ENCODE results near the gene WDR81. TPM values are rescaled to one million over a fixed set of nuclear protein-coding genes. Genes with fewer than 3 reads are reported as not detected.

Gene WDR81
- total RNA-seq, 1 experiment from 2014 or later = 20.5 TPM

DNA sequence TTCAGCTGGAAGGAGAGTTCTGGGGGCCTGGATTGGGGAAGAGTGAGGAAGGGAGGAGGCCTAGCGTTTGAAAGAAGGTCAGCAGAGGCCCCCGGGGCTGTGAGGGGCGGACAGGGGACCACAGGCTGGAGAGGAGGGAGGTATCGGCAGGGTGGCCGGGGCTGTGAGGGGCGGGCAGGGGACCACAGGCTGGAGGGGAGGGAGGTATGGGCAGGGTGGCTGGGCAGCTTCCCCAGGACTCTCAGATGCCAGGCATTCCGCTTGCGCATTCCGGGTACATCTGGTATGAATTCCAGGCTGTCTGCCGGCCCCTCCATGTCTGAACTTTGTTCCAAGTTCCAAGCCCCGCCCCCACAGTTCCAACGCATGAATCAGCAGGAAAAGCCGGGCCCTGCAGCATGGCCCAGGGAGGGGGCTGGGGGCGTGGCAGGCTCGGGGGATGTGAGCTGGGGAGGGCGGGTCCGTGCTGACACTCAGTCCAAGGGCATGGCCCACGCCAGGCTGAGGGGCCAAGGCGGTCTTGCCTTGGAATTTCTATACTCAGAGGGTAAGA is 10.0 kb upstream of the WDR81 start:
- ChIA-PET POLR2A (ENCODE audit: unreplicated experiment) (interaction anchor here (0.6 to 0.9 kb wide), 5 partner anchors 38 to 679 kb away, joined by 3 to 7 read pairs (median 3); partner anchors contain the start of gene SMYD4), CTCF (interaction anchor here (1.9 kb wide), 1 partner anchor 151 kb away, joined by 5 read pairs; no protein-coding TSS in a partner anchor)
- no TSS peak for BruUV-seq (replicated peaks)
- Histone ChIP-seq H3K4me3 (peak overlapping the region; percentile 81), H3K9me3 (ENCODE audit: insufficient read depth, low read depth) (no peaks in the 10 kb centered on the region), H3K4me2 (peak overlapping the region; percentile 72), H3K9me2 (ENCODE audit: insufficient read depth) (no peaks in the 10 kb centered on the region), H3K36me3 (ENCODE audit: low read depth) (0 out of 2 replicates have a peak, but pooled peaks cover 14% of the 10 kb centered on the region), H3K27ac (peak overlapping the region; percentile 81), H4K20me1 (ENCODE audit: insufficient read depth) (peaks cover 4% of the 10 kb centered on the region; the same call in 1 of the 2 replicates), H3K4me1 (replicated peaks; ENCODE audit: insufficient read depth) (peaks cover 33% of the 10 kb centered on the region), H2AFZ (no peak overlapping the region), H3K79me2 (ENCODE audit: low read depth) (peaks cover 20% of the 10 kb centered on the region), H3F3A (ENCODE audit: insufficient read depth, low read depth) (peaks cover 48% of the 10 kb centered on the region), H3K27me3 (ENCODE audit: insufficient read depth, low read depth) (no peaks in the 10 kb centered on the region)
- no peak for TF ChIP-seq EZH2 (IDR thresholded peaks at IDR 0.05; ENCODE audit: low read depth)
- TF ChIP-seq, protein P1, sequence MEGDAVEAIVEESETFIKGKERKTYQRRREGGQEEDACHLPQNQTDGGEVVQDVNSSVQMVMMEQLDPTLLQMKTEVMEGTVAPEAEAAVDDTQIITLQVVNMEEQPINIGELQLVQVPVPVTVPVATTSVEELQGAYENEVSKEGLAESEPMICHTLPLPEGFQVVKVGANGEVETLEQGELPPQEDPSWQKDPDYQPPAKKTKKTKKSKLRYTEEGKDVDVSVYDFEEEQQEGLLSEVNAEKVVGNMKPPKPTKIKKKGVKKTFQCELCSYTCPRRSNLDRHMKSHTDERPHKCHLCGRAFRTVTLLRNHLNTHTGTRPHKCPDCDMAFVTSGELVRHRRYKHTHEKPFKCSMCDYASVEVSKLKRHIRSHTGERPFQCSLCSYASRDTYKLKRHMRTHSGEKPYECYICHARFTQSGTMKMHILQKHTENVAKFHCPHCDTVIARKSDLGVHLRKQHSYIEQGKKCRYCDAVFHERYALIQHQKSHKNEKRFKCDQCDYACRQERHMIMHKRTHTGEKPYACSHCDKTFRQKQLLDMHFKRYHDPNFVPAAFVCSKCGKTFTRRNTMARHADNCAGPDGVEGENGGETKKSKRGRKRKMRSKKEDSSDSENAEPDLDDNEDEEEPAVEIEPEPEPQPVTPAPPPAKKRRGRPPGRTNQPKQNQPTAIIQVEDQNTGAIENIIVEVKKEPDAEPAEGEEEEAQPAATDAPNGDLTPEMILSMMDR (conservative IDR thresholded peaks at IDR 0.05) = no peak
- peak; percentile 94 to 100 for DNase-seq
- intact Hi-C loops (cut with micrococcal nuclease; ENCODE audit: unreplicated experiment) = loop anchor here (1.0 to 10.0 kb wide), 4 partner anchors 72 to 455 kb away; no protein-coding TSS in a partner anchor

- TF ChIP-seq EZH2 (IDR thresholded peaks at IDR 0.05; ENCODE audit: low read depth) = no peak
- TF ChIP-seq, protein P1 (conservative IDR thresholded peaks at IDR 0.05) = no peak
- Histone ChIP-seq H3K9me3 (ENCODE audit: insufficient read depth, low read depth) (no peaks in the 10 kb centered on the region), H3K27ac (peak overlapping the region; percentile 81), H3K4me2 (peak overlapping the region; percentile 72), H3K79me2 (ENCODE audit: low read depth) (peaks cover 20% of the 10 kb centered on the region), H3K9me2 (ENCODE audit: insufficient read depth) (no peaks in the 10 kb centered on the region), H3K4me3 (peak overlapping the region; percentile 81), H3K27me3 (ENCODE audit: insufficient read depth, low read depth) (no peaks in the 10 kb centered on the region), H2AFZ (no peak overlapping the region), H3K36me3 (ENCODE audit: low read depth) (0 out of 2 replicates have a peak, but pooled peaks cover 14% of the 10 kb centered on the region), H3K4me1 (replicated peaks; ENCODE audit: insufficient read depth) (peaks cover 33% of the 10 kb centered on the region), H3F3A (ENCODE audit: insufficient read depth, low read depth) (peaks cover 48% of the 10 kb centered on the region), H4K20me1 (ENCODE audit: insufficient read depth) (peaks cover 4% of the 10 kb centered on the region; the same call in 1 of the 2 replicates)
- TSS peak; percentile 32 for BruUV-seq (replicated peaks)
- intact Hi-C loops (cut with micrococcal nuclease; ENCODE audit: unreplicated experiment) = loop anchor here (1.0 to 10.0 kb wide), 7 partner anchors 48 to 456 kb away; partner anchors contain the start of gene OVCA2
- ChIA-PET POLR2A (ENCODE audit: unreplicated experiment) (interaction anchor here (0.5 to 2.0 kb wide), 8 partner anchors 37 to 678 kb away, joined by 3 to 18 read pairs (median 4); partner anchors contain the start of genes INPP5K, RILP and SMYD4), CTCF (interaction anchor here (1.9 to 2.0 kb wide), 2 partner anchors 150 kb away, joined by 5 to 8 read pairs; no protein-coding TSS in a partner anchor)
- DNase-seq = peak; percentile 84 to 96
Measured at GRCh38 chr17:1714980-1715802, 9.3 kb upstream of the WDR81 start.

- DNase-seq = no peak
- peaks cover 30% of the 10 kb centered on the region for H3K4me1 ChIP-seq (replicated peaks; ENCODE audit: insufficient read depth)
- H3K27me3 ChIP-seq (ENCODE audit: insufficient read depth, low read depth) = no peaks in the 10 kb centered on the region
- peak overlapping the region; percentile 81 for H3K27ac ChIP-seq
- peak overlapping the region; percentile 72 for H3K4me2 ChIP-seq
- no peak overlapping the region for H2AFZ ChIP-seq
- H3K9me3 ChIP-seq (ENCODE audit: insufficient read depth, low read depth) = no peaks in the 10 kb centered on the region
- ChIA-PET POLR2A (ENCODE audit: unreplicated experiment) (interaction anchor here (0.5 to 2.0 kb wide), 3 partner anchors 66 to 606 kb away, joined by 3 to 18 read pairs (median 16); partner anchors contain the start of genes INPP5K and RILP), CTCF (interaction anchor here (2.0 kb wide), 1 partner anchor 150 kb away, joined by 8 read pairs; no protein-coding TSS in a partner anchor)
- TF ChIP-seq, protein P1 (conservative IDR thresholded peaks at IDR 0.05) = no peak
- TF ChIP-seq EZH2 (IDR thresholded peaks at IDR 0.05; ENCODE audit: low read depth) = no peak
- BruUV-seq (replicated peaks) = no TSS peak
- H3K9me2 ChIP-seq (ENCODE audit: insufficient read depth) = no peaks in the 10 kb centered on the region
- peak overlapping the region; percentile 81 for H3K4me3 ChIP-seq
- intact Hi-C loops (cut with micrococcal nuclease; ENCODE audit: unreplicated experiment) = loop anchor here (2.0 to 10.0 kb wide), 10 partner anchors 37 to 685 kb away; partner anchors contain the start of genes MNT, OVCA2, PITPNA and SMYD4
- peaks cover 4% of the 10 kb centered on the region; the same call in 1 of the 2 replicates for H4K20me1 ChIP-seq (ENCODE audit: insufficient read depth)
- H3K36me3 ChIP-seq (ENCODE audit: low read depth) = 0 out of 2 replicates have a peak, but pooled peaks cover 14% of the 10 kb centered on the region
- peaks cover 45% of the 10 kb centered on the region for H3F3A ChIP-seq (ENCODE audit: insufficient read depth, low read depth)
- H3K79me2 ChIP-seq (ENCODE audit: low read depth) = peaks cover 20% of the 10 kb centered on the region
Measured at GRCh38 chr17:1715803-1716075, 8.8 kb upstream of the WDR81 start.
